GM18858 (cell line): ENCODE measurements around the gene IQGAP3.

Experiments
- ATAC-seq: cut with Tn5 transposase; IDR thresholded peaks from one replicate; pipeline ENCODE4 v1.9.1; 2021; ENCODE audit not compliant: unreplicated experiment

Gene IQGAP3

DNA sequence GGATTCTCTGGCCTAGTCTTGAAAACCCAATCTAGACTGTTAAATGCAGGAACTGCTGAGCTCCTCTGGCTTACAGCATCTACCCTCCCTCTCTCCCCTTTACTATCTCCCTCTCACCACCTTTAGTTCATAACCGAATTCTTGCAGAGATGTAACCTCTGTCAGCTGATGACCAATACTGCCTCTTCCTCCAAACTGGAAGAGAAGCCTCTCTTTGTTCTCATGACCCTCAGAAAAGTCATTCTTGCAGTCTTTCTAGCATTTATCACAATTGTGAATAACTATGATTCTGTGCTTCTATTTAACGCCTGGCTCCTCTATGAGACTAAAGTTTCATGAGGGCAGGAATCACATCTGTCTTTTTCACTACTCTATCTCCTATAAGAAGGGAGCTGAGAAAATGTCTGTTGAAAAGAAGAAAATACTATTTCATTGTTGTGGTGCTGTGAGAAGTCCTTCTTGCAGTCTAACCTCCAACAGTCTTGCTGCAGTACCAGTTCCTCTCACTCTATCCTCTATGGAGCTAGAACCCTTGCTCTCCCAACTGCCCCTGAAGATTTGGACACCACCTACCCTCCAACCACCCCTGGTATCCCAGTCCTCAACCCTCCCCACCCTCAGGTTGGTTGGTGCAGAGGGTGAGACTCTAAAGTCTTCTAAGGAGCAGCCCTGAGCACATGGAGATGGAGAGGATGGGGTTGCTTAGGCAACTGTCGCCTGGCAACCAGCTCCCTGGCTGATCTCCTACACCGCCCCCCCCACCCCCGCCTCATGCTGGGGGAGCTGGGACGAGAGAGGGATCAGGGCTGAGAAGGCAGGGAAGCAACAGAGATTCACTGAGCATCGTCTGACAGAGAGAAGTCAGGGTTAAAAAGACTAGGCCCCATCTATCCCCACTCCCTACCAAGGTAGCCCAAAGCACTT is 85.7 kb downstream of the IQGAP3 start:
- ATAC-seq: no peak

DNA sequence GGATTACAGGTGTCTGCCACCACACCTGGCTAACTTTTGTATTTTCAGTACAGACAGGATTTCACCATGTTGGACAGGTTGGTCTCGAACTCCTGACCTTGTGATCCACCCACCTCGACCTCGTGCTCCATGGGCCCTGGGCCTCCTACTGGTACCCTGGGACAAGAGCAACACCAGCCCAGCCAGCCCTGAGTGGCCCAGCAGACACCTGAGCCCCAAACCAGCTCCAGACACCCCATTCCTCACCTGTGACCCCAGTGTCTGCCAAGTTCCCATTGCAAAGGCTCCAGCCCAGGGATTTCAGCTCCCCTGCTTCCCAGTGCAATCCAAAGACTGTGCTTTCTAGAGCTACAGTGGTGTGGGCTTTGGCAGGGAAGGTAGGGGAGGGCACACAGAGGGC is 86.4 kb downstream of the IQGAP3 start:
- ATAC-seq: no peak

DNA sequence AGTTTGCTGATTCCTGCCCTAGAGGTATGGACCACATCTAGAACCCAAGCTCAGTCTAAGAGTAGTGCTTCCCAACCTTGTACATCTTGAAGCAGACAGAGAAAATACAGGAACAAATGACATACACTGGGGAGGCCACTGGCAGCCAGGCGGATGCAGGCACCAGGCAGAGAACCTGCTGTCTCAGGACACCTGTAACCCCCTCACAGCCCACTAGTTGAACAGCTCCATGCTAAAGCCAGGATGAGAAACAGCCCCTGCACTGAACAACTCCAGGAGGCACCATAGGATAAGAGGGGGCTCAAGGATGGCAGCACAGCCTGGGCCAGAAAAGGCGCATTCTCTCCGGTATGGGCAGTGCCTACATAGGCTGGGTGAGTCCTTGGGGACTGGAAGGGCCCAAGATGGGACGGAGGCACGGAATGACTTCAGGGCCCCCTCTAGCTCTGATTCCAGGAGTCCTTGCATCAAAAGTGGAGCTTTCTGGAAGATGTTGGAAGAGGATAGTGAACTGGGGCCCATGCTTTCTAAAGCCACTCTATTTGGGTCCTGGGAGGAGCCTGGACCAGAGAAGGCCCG is 87.8 kb downstream of the IQGAP3 start:
- ATAC-seq: no peak

DNA sequence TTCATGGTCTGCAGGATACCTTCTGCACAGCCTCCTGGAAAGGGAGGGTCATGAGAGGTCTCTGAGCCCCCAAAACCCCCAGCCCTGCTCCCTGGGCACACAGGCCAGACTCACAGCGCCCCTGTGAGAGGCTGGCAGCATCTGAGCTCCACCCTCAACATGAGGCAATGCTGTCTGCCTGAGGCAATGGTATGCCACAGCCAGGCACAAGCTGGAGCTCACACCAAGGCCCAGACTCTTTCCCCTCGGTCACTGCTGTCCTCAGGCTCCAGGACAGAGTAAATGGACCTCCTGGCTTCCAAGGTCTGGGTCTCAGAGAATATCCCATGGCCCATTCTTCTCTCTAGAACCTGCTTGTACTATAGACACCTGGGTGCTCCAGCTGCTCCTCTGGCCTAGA is 89.0 kb downstream of the IQGAP3 start:
- ATAC-seq: no peak

DNA sequence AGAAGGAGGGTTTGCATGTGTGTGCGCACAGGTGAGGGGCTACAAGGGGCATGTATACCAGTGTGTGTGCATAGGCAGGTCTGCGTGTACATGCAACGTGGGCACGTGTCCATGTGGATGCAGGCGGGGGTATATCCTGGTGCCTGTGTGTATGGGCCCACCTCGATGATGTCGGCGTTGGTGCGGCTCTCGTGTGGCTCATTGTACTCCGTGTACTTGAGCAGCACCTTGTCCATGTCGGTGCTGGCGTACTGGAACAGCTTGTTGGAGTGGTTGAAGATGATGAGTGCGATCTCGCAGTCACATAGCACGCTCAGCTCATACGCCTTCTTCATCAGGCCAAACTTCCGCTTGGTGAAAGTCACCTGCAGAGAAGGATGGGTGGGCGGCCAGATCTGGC is 90.1 kb downstream of the IQGAP3 start:
- no peak for ATAC-seq

DNA sequence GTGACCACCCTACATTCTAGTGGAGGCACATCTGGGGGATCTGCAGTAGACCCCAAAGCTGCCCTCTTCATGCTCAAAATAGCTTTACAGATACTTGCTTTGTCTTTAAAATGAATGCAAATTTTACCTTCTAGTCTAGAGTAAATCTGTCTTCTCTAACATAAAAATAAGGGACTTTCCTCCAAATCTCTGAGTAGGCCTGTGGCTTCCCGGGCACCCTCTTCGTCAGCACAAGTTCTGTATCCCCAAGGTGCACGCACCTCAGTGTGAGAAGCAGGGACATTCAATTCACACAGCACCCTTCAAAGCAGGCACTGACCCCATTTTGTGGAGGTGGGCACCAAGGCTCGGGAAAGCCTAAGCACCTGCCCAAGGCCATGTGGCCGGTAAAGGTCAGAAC is 90.8 kb downstream of the IQGAP3 start:
- ATAC-seq: no peak

DNA sequence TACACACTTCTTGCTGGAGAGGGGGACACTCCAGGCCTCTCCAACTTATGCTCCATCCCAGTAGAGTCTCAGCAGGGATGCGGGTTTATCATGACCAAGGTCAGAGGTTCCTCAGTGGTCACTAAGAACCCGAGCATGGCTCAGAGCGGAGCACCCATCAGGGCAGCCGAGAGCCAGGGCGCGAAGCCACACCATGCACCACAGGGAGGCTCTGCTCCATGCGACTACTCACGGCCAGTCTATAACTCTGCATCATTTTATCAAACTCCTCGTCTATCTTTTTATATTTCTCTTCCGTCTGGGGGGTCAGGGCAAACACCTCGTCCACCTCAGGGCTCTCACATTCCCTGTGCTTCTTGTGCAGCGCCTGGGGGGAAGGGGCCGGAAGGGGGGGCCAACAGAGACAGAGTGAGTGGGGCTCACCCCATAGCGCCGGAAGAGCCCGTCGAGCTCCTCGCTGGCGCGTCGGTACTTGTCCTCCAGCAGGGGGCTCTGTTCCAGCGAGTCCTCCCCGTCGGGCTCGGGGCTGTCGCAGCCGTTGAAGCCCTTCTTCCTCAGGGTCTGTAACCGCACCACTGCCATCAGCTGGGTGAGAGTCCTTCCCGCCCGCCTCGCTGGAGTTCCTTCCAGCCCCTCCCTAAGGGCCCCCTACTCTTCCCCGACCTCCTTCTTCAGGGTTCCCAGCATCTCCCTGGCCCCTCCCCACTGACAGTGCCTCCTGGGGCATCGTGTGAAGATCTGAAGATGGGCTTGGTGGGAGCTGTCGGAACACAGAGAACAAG is 91.8 kb downstream of the IQGAP3 start:
- ATAC-seq: no peak

DNA sequence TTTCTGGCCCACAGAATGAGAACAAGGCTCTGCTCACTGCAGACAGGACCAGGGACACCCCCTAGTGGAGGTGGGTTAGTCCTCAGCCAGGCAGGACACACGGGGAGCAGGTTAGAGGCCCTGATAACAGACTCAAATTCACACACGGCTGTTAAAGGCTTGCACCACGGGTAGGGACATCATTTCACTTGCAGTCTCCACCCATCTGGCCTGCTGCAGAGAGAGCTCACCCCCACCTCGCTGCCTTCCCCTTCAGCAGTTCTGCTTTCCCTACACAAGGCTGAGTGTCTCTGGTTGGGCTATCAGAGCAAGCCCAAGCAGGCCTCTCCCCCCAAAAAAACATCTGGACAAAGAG is 92.4 kb downstream of the IQGAP3 start:
- no peak for ATAC-seq

DNA sequence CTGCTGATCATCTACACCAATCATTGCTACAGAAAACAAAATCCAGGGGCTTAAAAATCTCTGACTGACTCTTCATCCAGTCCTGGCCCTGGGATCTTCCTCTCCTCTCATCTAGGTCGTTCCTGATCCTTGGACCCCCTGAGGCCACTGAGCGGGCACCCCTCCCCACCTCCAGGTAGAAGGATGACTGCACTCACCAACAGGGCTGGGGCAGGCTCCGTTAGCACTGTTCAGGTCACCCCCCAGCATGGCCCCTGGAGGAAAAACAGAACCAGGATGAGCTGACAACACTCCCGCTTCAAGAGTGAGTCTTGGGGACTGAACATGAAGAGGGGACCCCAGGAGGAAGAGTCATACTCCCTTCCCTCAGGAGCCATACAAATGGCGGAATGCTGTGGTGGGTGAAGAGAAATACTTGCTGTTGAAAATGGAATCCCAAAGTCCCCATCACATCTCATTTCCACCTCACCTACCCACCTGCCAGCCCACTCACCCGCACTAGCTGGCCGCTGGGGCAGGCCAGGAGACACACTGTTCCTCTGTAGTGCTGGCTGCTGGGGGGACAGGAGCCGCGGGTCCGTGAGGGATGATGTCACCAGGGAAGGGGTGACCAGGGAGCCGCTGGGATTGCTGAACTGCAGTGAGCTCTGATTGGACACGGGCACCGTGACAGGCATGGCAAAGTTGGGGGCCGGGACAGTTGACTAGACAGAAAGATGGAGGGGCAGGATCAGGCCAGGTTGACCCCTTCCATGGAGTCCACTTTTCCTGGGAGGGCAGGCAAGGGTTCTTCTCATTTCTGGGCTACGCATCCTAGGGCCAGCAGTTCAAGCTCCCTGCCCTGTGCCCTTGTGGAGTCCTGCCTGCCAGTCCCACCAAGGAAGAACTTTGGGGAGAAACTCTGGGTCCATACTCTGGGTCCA is 93.0 kb downstream of the IQGAP3 start:
- ATAC-seq: no peak

DNA sequence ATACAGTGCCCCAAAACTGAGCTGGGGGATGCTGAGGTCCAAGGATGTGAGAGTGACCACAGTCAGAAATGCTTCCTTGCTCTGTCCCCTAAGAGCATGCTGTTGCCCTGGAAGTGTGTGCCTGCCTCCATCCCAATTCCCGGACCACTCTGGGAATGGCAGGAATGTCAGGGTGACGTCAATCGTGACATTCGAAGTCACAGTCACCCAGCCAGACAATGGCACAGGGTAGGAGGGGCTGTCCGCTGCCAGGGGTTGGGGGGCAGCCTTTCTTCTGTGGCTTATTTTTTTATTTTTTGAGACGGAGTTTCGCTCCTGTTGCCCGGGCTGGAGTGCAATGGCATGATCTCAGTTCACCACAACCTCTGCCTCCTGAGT is 94.1 kb downstream of the IQGAP3 start:
- no peak for ATAC-seq

DNA sequence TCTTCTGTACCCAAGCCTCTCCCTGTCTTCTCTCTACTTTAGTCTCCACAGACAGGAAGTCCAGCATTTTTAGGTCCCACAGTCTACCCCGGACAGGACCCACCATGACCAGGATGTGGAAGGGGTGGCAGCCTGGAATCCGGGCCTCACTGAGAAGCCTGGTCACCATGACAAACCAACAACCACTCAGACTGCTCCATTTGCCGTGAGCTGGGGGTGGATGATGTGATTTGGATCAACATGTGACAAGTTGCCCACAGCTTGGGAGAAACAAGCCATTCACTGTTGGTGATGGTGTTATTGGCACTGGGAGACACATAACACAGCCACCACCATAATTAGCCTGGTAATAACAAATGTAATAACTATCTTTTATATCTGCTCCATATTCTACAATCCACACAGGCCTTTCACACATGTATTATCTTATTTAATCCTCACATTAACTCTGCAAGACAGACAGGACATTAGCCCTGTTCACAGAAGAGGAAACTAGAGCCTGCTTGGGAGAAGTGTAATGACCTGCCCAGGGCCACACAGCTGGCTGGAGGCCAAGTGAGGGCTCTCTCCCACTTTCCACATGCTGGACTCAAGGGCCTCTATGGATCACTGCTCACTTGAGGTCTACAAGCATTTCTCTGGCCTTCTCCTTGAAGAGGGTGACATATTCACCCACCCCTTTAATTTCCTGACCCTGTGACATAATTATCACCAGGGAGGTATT is 94.7 kb downstream of the IQGAP3 start:
- no peak for ATAC-seq

DNA sequence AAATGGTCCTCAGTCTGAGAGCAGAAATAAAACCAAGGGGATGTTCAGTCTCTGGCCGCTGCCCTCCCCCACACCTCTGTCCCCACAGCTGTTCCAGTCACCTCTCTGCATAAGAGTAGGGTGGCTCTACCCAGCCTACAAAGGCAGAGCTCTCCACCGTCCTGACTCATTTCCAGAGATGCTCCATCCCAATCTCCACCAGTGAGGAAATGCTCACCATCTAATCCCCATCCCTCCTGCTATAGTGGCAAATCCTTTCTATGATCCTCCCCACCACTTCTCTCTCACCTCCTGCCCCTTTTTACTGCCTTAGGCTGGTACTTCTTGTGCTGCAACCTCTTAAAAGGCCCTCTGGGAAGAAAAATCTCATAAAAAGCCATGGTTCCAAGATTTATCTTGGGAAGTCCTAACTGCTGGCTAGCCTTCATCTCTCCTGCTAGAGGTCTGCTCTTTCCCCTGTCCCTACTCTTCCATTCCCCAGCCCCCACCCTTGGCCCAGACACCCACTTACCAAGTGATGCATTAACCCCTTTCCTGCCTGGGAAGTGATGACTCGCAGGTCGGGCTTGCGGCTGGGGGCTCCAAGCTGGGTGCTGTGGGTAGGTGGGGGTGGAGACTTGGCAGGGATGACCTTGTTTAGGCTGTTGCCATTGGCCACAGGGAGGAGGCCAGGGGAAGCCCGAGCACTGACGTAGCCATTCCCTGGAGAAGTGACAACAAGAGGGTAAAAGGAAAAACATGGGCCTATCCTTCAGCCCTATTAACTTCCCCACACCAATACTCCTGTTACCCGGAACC is 95.7 kb downstream of the IQGAP3 start:
- ATAC-seq: no peak

DNA sequence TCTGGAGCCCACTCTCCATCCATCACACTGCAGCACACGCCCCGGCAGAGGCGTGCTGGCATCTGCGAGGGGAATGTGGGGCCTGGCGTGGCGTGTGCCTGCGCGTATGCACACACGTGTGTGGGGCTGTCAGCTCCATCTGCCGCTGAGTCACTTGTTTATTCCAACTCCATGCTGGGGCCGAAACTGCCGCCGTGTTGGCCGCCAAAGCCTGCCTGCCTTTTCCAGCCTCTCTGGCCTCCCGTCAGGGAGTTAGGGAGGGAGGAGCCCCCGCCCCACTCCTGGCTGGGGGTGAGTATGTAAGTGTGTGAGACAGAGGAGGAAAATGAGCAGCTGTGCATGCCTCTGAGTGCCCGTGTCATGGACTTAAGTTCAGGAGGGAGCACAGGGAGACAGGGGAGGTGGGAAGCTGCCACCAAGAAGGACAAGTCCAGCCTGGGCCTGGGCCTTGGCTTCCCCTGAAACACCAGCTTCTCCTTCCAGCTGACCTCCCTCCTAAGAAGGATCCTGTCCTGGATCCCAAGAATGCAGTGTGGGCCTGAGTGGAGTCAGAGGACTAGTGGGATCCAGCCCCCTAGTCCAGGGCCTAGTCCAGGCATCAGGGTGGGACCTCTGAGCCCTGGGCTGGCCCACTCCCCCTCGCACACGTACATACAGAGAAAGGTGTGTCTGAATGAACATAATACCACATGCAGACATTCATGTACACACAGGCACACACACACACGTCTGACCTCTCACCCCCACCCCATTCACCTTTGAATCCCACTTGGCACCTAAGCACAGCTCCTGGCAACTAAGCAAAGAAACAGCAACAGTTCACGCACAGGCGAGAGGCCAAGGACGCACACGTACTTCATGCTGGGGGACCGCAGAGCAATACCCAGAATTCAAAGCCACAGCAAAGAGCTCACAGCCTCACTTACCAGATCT is 96.5 kb downstream of the IQGAP3 start:
- no peak for ATAC-seq
